ENCODE measurements around the gene SYCP2. TPM values are rescaled to one million over a fixed set of nuclear protein-coding genes. Genes with fewer than 3 reads are reported as not detected.

Gene SYCP2
- total and polyA plus RNA-seq, 9 donors, result 0.48 to 1.9 (median 0.72) TPM

- DNase-seq, result no peak
- H3K4me1 ChIP-seq (ENCODE audit: insufficient read depth), result no peaks in the 10 kb centered on the region
- no peak overlapping the region for H3K27ac ChIP-seq
- H3K9me3 ChIP-seq, result no peaks in the 10 kb centered on the region
- WGBS, 3 donors, result 93 to 98% (median 93%) methylated on average over 3 of the region's 3 CpGs
- no peaks in the 10 kb centered on the region for H3K36me3 ChIP-seq
- no peaks in the 10 kb centered on the region for H3K27me3 ChIP-seq
- intact Hi-C loops (cut with DNase I), result loop anchor here in 1 of 4 donors (10.0 kb wide), 1 partner anchor 271 kb away; no protein-coding TSS in a partner anchor
- TF ChIP-seq POLR2A (IDR thresholded peaks at IDR 0.05), result no peak
- no peak for TF ChIP-seq CTCF (IDR thresholded peaks at IDR 0.05)
- TF ChIP-seq EP300 (IDR thresholded peaks at IDR 0.05), result no peak
- H3K4me3 ChIP-seq, result no peak overlapping the region
Observed at GRCh38 chr20:59845472-59845871, 88.0 kb downstream of the SYCP2 start.

- TF ChIP-seq POLR2A (IDR thresholded peaks at IDR 0.05) (no peak), EP300 (IDR thresholded peaks at IDR 0.05) (no peak), CTCF (IDR thresholded peaks at IDR 0.05) (no peak)
- peaks cover 14% of the 10 kb centered on the region for H3K4me1 ChIP-seq (ENCODE audit: insufficient read depth)
- H3K27me3 ChIP-seq, result no peaks in the 10 kb centered on the region
- DNase-seq, result no peak
- 72 to 83% (median 78%) methylated on average over 5 of the region's 5 CpGs for WGBS, 3 donors
- intact Hi-C loops (cut with DNase I), result no loop called here
- no peak overlapping the region for H3K27ac ChIP-seq
- no peaks in the 10 kb centered on the region for H3K9me3 ChIP-seq
- H3K4me3 ChIP-seq, result no peak overlapping the region
- no peaks in the 10 kb centered on the region for H3K36me3 ChIP-seq
Observed at GRCh38 chr20:59839400-59839799, 94.0 kb downstream of the SYCP2 start.

- intact Hi-C loops (cut with DNase I), result no loop called here
- TF ChIP-seq EP300 (IDR thresholded peaks at IDR 0.05) (no peak), POLR2A (IDR thresholded peaks at IDR 0.05) (no peak), CTCF (IDR thresholded peaks at IDR 0.05) (no peak)
- Histone ChIP-seq H3K27ac (no peak overlapping the region), H3K4me1 (ENCODE audit: insufficient read depth) (peaks cover 14% of the 10 kb centered on the region), H3K9me3 (no peaks in the 10 kb centered on the region), H3K27me3 (no peaks in the 10 kb centered on the region), H3K36me3 (no peaks in the 10 kb centered on the region), H3K4me3 (no peak overlapping the region)
- DNase-seq, result no peak
- WGBS, 3 donors, result 89 to 92% (median 90%) methylated on average over 4 of the region's 4 CpGs
Observed at GRCh38 chr20:59837623-59838394, 95.6 kb downstream of the SYCP2 start.

- whole genome bisulfite sequencing, 3 donors, result 67 to 80% (median 74%) methylated on average over 6 of the region's 6 CpGs
- Histone ChIP-seq H3K4me3 (no peak overlapping the region), H3K27me3 (no peaks in the 10 kb centered on the region), H3K36me3 (no peaks in the 10 kb centered on the region), H3K27ac (no peak overlapping the region), H3K9me3 (no peaks in the 10 kb centered on the region), H3K4me1 (ENCODE audit: insufficient read depth) (peaks cover 14% of the 10 kb centered on the region)
- DNase-seq, result no peak
- intact Hi-C loops (cut with DNase I), result no loop called here
- TF ChIP-seq EP300 (IDR thresholded peaks at IDR 0.05) (no peak), CTCF (IDR thresholded peaks at IDR 0.05) (no peak), POLR2A (IDR thresholded peaks at IDR 0.05) (no peak)
Observed at GRCh38 chr20:59836767-59837166, 96.7 kb downstream of the SYCP2 start.

All from ovary (tissue), 9 donors.